Progenitor cell of endocrine pancreas (in vitro differentiated cells): ENCODE measurements around the gene OCIAD1. TPM values are rescaled to one million over a fixed set of nuclear protein-coding genes. Genes with fewer than 3 reads are reported as not detected.
A peak's percentile ranks its signal among the peaks of the same experiment; 100 is the strongest.
"Not testable (repeated sequence)": the region's sequence is repeated elsewhere in the genome, so short reads cannot be mapped to it uniquely, and the experiment has no call there.

Experiments used
- DNase-seq: peaks from one replicate; pipeline ENCODE4 v3.0.0; 2021; ENCODE audit warnings: low spot score; ENCODE audit not compliant: unreplicated experiment
- H3K27ac Mint-ChIP-seq: 2 replicates; pipeline ENCODE4 v1.8.0; 2021; ENCODE audit warnings: mild to moderate bottlenecking, moderate library complexity, mixed read lengths
- H3K27me3 Mint-ChIP-seq: 2 replicates; pipeline ENCODE4 v1.8.0; 2021; ENCODE audit warnings: mixed read lengths
- H3K36me3 Mint-ChIP-seq: 2 replicates; pipeline ENCODE4 v1.8.0; 2022; ENCODE audit warnings: mixed read lengths; ENCODE audit not compliant: insufficient read depth
- H3K4me1 Mint-ChIP-seq: 2 replicates; pipeline ENCODE4 v1.8.0; 2021; ENCODE audit warnings: low read depth, mixed read lengths
- H3K4me3 Mint-ChIP-seq: 2 replicates; pipeline ENCODE4 v1.8.0; 2021; ENCODE audit warnings: low read depth, mild to moderate bottlenecking, moderate library complexity, mixed read lengths
- H3K9me3 Mint-ChIP-seq: 2 replicates; pipeline ENCODE4 v1.8.0; 2021; ENCODE audit warnings: low read depth, mixed read lengths
- total RNA-seq: library from RNA; stranded (reverse); gene quantifications from 2 replicates; pipeline ENCODE4 v1.2.1, GENCODE V29; 2021
- TF ChIP-seq, protein P1 (sequence below): fragments of 200-600 bp; sonication (generic); IDR thresholded peaks from one replicate; pipeline ENCODE4 v1.5.0; 2021; ENCODE audit warnings: antibody characterized with exemption, mild to moderate bottlenecking; ENCODE audit not compliant: unreplicated experiment

Gene OCIAD1
- total RNA-seq, 1 donor from 2014 or later: 145 TPM

- Mint-ChIP-seq H3K4me1 (peaks cover 6% of the 10 kb centered on the region), H3K27ac (no peak overlapping the region), H3K36me3 (no peaks in the 10 kb centered on the region), H3K9me3 (no peaks in the 10 kb centered on the region), H3K27me3 (no peaks in the 10 kb centered on the region), H3K4me3 (peak overlapping the region; percentile 42)
- TF ChIP-seq, protein P1, sequence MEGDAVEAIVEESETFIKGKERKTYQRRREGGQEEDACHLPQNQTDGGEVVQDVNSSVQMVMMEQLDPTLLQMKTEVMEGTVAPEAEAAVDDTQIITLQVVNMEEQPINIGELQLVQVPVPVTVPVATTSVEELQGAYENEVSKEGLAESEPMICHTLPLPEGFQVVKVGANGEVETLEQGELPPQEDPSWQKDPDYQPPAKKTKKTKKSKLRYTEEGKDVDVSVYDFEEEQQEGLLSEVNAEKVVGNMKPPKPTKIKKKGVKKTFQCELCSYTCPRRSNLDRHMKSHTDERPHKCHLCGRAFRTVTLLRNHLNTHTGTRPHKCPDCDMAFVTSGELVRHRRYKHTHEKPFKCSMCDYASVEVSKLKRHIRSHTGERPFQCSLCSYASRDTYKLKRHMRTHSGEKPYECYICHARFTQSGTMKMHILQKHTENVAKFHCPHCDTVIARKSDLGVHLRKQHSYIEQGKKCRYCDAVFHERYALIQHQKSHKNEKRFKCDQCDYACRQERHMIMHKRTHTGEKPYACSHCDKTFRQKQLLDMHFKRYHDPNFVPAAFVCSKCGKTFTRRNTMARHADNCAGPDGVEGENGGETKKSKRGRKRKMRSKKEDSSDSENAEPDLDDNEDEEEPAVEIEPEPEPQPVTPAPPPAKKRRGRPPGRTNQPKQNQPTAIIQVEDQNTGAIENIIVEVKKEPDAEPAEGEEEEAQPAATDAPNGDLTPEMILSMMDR: no peak
- no peak for DNase-seq
Observed at GRCh38 chr4:48796927-48797679, 33.8 kb upstream of the OCIAD1 start.

DNA sequence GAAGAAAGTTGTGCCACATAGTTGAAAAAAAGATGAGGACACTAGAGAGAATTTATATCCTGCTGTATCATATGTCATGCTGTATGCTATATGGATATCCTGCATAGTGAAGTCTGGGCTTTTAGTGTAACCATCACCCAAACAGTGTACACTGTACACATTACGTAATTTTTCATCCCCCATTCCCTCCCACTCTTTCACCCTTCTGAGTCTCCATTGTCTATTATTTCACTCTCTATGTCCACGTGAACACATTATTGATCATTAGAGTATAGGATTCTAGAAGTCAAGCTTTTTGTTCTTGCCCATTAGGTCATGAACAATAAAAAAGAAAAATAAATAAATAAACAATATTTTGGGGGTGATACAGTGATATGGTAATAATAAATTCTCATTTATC is 32.8 kb upstream of the OCIAD1 start:
- Mint-ChIP-seq H3K4me3 (no peak overlapping the region), H3K9me3 (no peaks in the 10 kb centered on the region), H3K4me1 (peaks cover 6% of the 10 kb centered on the region), H3K36me3 (no peaks in the 10 kb centered on the region), H3K27me3 (no peaks in the 10 kb centered on the region), H3K27ac (no peak overlapping the region)
- DNase-seq: no peak
- TF ChIP-seq, protein P1: no peak

GRCh38 chr4:48799157-48799556 is 31.7 kb upstream of the OCIAD1 start:
- Mint-ChIP-seq H3K4me1 (peaks cover 6% of the 10 kb centered on the region), H3K27me3 (no peaks in the 10 kb centered on the region), H3K36me3 (no peaks in the 10 kb centered on the region), H3K9me3 (no peaks in the 10 kb centered on the region), H3K4me3 (no peak overlapping the region), H3K27ac (no peak overlapping the region)
- no peak for DNase-seq
- TF ChIP-seq, protein P1: no peak

- not testable (repeated sequence) for H3K9me3 Mint-ChIP-seq, H3K4me3 Mint-ChIP-seq, H3K27me3 Mint-ChIP-seq, H3K36me3 Mint-ChIP-seq, DNase-seq, H3K27ac Mint-ChIP-seq, H3K4me1 Mint-ChIP-seq
Observed at GRCh38 chr4:48800155-48800554, 30.7 kb upstream of the OCIAD1 start.

DNA sequence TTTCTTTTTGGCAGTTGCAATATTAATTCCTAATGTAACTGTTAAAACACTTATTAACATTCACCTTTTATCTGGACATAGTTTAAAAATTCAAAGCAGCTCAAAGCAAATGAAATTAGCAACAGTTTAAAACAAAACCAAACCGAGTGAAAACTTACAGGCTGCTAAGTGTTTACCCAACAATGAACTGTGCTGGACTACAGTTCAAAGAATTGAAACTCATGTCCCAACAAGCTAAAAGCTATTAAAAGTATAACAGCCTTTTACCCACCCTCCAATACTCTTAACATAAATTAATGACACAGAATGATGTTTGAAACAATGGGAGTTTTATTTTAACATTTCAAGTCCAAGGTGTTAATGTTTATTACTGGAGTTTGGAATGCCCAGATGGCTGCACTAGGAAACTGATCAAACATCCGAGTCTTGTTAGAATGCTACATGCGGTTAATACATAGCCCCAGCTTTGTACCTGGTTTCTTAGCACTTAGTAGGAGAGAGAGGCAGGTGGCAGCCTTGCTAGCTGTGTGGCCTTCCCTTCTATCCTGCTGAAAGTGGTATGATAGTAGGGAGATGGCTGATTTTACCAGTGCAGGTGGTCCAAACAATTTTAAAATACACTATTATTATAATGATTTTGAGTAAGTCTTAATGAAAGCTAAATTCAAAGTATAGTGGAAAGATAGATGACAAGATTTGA is 29.7 kb upstream of the OCIAD1 start:
- no peaks in the 10 kb centered on the region for H3K27me3 Mint-ChIP-seq
- H3K4me3 Mint-ChIP-seq: no peak overlapping the region
- no peaks in the 10 kb centered on the region for H3K9me3 Mint-ChIP-seq
- peaks cover 6% of the 10 kb centered on the region for H3K4me1 Mint-ChIP-seq
- TF ChIP-seq, protein P1: no peak
- no peak overlapping the region for H3K27ac Mint-ChIP-seq
- no peak for DNase-seq
- no peaks in the 10 kb centered on the region for H3K36me3 Mint-ChIP-seq
